GM12892 (cell line): ENCODE measurements around the gene EHBP1L1.

Experiments used
- DNase-seq: peaks from one replicate; pipeline ENCODE4 v3.0.0; 2011; ENCODE audit not compliant: insufficient read length
- FAIRE-seq: peaks from 2 replicates; lab custom pipeline; 2011; peaks lifted over from hg19 to GRCh38; lab: Jason Lieb, UNC
- POLR2A ChIP-seq: IDR thresholded peaks from 2 replicates; pipeline ENCODE4 v1.6.1; 2011; ENCODE audit warnings: low read depth, low read length, control low read depth
- POLR2AphosphoS5 ChIP-seq: IDR thresholded peaks from 2 replicates; pipeline ENCODE4 v1.6.1; 2011; ENCODE audit warnings: low read depth, low read length, control low read depth
- TAF1 ChIP-seq: IDR thresholded peaks from 2 replicates; pipeline ENCODE4 v1.6.1; 2011; ENCODE audit warnings: low read depth, mild to moderate bottlenecking, control low read depth, low read length, borderline replicate concordance

The EHBP1L1 gene

DNA sequence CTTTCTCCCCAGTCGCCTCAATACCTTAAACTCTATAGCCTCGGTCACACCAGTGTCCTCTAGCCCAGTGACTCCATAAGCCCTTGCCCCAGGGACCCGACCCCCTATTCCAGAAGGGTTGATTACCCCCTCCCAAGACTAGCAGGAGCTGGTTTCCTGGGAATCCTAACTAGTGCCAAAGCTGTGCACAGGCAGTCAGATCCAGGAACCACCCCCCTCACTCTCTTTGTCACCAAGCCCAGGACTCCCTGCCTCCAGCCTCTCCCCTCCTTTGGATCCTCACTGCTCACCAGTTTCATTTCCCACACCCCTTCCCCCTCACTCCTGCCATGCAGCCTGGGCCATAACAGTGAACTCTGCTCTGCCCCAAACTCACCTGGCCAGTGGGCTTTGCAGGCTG is 27.5 kb upstream of the EHBP1L1 start:
- TF ChIP-seq POLR2A, result no peak
- no peak for TF ChIP-seq POLR2AphosphoS5
- no peak for TF ChIP-seq TAF1

GRCh38 chr11:65549096-65549495 is 26.8 kb upstream of the EHBP1L1 start:
- FAIRE-seq (no peak), DNase-seq (no peak)
- TF ChIP-seq TAF1, result no peak
- TF ChIP-seq POLR2A, result no peak
- TF ChIP-seq POLR2AphosphoS5, result no peak

More for the DNA sequence above, 27.5 kb upstream of the EHBP1L1 start:
- no peak for DNase-seq
- no peak for FAIRE-seq

GRCh38 chr11:65551572-65552387 is 24.1 kb upstream of the EHBP1L1 start:
- TF ChIP-seq POLR2AphosphoS5, result no peak
- no peak for TF ChIP-seq TAF1
- no peak for TF ChIP-seq POLR2A
- DNase-seq, result no peak
- peak; percentile 78 for FAIRE-seq

GRCh38 chr11:65552388-65552951 is 23.4 kb upstream of the EHBP1L1 start:
- DNase-seq (no peak), FAIRE-seq (no peak)
- no peak for TF ChIP-seq TAF1
- TF ChIP-seq POLR2A, result no peak
- no peak for TF ChIP-seq POLR2AphosphoS5

- TF ChIP-seq POLR2AphosphoS5 (no peak), POLR2A (no peak), TAF1 (no peak)
- FAIRE-seq (no peak), DNase-seq (no peak)
Observed at GRCh38 chr11:65553301-65554001, 22.4 kb upstream of the EHBP1L1 start.

GRCh38 chr11:65554057-65554818 is 21.6 kb upstream of the EHBP1L1 start:
- no peak for FAIRE-seq
- TF ChIP-seq POLR2A, result no peak
- no peak for TF ChIP-seq POLR2AphosphoS5
- TF ChIP-seq TAF1, result no peak

GRCh38 chr11:65554842-65555430 is 20.9 kb upstream of the EHBP1L1 start:
- no peak for DNase-seq
- TF ChIP-seq TAF1 (no peak), POLR2A (no peak), POLR2AphosphoS5 (no peak)
- FAIRE-seq, result no peak

More at GRCh38 chr11:65554057-65554818, 21.6 kb upstream of the EHBP1L1 start:
- no peak for DNase-seq

- DNase-seq, result no peak
- no peak for FAIRE-seq
- TF ChIP-seq POLR2AphosphoS5, result no peak
- TF ChIP-seq TAF1, result no peak
- TF ChIP-seq POLR2A, result no peak
Observed at GRCh38 chr11:65555693-65556231, 20.1 kb upstream of the EHBP1L1 start.

GRCh38 chr11:65556470-65557279 is 19.2 kb upstream of the EHBP1L1 start:
- no peak for DNase-seq
- no peak for FAIRE-seq
- TF ChIP-seq TAF1 (no peak), POLR2A (no peak), POLR2AphosphoS5 (no peak)

DNA sequence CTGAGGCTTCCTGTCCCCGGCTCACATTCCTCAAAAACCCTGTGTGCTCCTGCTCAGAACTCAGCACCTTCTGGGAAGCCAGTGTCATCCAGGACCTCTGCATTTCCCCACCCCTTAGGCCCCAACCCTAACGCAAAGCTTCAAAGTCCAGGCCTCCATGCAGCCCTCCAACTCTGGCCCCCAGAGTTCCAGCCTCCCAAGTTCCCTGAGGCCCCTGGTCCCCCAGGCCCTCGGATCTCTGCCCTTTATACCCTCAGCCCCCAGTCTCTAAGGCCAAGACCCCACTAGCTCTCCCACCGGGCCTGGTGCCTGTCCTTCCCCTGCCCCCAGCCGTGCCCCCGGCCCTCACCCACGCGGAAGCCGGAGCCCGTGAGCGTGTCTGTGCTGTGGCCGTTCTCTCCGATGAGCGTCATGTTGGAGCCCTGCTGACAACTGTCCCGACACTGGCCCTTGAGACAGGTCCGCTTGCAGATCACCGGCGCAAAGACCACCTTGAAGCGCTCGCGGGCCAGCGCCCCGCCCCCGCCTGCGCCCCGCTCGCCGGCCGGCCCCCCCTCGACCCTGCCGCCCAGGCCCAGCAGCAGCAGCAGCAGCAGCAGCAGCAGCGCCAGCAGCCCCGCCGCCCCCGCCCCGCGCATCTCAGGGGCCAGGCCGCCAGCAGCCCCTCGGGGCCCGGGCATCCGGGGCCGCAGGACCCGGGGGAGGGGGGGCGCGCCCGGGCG is 18.4 kb upstream of the EHBP1L1 start:
- FAIRE-seq, result no peak
- TF ChIP-seq POLR2A (no peak), POLR2AphosphoS5 (no peak), TAF1 (no peak)
- no peak for DNase-seq
